GM20000 (cell line): ENCODE results near the gene MBNL2.

Source experiments
- DNase-seq: peaks from one replicate; pipeline ENCODE4 v3.0.0; 2012; ENCODE audit warnings: low spot score
- CTCF ChIP-seq: IDR thresholded peaks from 2 replicates; pipeline ENCODE4 v1.5.1; 2012; ENCODE audit warnings: mild to moderate bottlenecking, control low read depth; ENCODE audit errors: extremely low read depth, missing control alignments

MBNL2 gene

DNA sequence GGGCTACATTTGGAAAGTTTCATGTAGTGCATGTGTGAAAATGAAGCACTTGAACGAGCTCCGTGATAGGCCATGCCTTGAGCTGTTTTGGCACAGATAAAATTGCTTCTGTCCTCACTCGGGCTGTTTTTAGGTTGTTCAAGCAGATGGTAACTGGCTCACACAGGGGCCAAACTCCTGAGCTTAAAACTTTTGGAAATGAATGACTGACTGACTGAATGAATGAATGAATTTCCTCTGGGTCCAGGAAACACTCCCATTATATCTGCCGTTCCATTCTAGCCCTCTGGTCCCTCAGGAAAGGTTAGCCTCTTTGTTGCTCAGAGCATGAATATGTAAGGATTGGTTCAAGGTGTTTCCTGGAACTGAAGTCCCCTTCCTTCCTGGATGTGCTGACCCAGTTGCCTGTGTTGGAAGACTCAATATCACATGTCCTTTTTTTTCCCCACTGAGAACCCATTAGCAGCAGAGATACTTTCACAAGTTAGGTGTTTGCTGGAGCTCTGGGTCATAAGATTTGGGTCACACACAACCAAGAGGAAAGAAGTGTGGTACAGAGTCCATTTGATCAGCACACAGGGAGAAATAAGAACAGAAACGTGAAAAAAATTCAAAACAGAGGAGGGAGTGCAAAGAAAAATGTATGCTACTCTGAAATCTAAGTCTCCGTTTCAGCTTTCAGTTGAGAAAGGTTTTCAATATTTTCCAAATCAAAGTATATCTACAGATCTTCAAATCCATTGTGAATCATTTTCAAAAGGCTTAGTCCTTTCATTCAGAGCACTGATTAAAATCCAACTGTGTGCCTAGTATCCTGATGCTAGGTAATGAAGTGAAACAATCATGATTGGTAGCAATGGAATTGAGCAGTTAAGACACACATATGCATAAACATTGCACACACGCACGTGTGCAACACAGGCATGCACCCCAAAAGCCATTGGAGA is 18.9 kb downstream of the MBNL2 start:
- DNase-seq = no peak
- no peak for TF ChIP-seq CTCF

DNA sequence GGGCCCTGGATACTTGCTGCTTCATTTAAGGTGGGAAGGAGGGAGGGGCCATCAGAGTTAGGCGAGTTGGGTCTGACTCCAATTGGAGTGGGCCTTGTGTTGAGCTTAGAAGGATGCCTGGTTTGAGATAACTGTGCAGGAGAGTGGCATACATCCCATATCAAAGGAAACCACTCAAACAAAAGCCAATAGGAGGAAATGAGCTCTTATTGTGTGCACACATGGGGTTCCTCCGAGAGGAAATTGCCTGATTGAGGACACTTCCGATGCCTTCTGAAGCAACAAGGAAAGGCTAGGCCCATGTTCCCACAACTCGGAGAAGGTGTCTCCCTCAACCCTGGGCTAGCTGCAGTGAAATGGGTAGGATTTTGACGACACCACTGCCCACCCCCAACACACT is 19.6 kb downstream of the MBNL2 start:
- no peak for DNase-seq
- no peak for TF ChIP-seq CTCF

GRCh38 chr13:97242755-97243497 is 20.8 kb downstream of the MBNL2 start:
- no peak for DNase-seq
- no peak for TF ChIP-seq CTCF

- DNase-seq = no peak
- TF ChIP-seq CTCF = no peak
These were observed 22.0 kb downstream of the MBNL2 start for GRCh38 chr13:97243915-97244781.

GRCh38 chr13:97245011-97245410 is 22.9 kb downstream of the MBNL2 start:
- TF ChIP-seq CTCF = no peak
- no peak for DNase-seq

DNA sequence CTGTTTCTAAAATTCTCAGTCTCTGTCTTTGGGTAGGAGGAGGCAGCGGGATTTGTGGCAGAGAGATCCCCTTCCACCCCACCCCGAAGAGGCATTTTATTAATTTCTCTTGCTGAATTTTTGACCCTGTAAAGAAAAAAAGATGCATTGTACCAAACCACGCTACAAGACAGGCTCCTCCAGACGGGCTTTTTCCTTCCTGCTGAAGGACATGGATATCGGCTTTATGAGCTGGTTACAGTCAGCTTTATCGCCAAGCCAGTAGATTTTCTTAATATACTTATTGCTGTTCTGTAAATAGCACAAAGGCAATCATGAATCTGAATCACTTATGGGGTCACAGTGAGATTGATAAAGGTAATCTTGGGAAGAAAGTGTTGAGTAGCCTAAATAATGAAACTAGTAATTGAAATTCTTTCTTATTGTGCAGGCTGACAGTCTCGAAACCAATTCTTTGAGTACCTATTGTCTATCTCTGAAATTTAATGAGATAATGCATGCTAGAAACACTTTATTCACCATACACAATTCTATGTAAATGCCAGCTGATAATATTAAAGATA is 24.5 kb downstream of the MBNL2 start:
- no peak for DNase-seq
- TF ChIP-seq CTCF = no peak
